MG63 (cell line): ENCODE data around the gene UTS2R. TPM values are rescaled to one million over a fixed set of nuclear protein-coding genes. Genes with fewer than 3 reads are reported as not detected.
"Not testable (repeated sequence)": the region's sequence is repeated elsewhere in the genome, so short reads cannot be mapped to it uniquely, and the experiment has no call there.

Experiments
- DNase-seq: peaks from one replicate; pipeline ENCODE4 v3.0.0-alpha.2; 2020
- H3K27me3 ChIP-seq: fragments of 250-450 bp; sonication (Bioruptor Pico); 2 replicates; pipeline ENCODE4 v1.5.1; 2020; ENCODE audit warnings: mild to moderate bottlenecking, moderate library complexity
- H3K36me3 ChIP-seq: fragments of 250-450 bp; sonication (Bioruptor Pico); 2 replicates; pipeline ENCODE4 v1.5.1; 2020; ENCODE audit warnings: mild to moderate bottlenecking, moderate library complexity
- H3K4me3 ChIP-seq: fragments of 250-450 bp; sonication (Bioruptor Pico); 2 replicates; pipeline ENCODE4 v1.5.1; 2020; ENCODE audit warnings: mild to moderate bottlenecking, moderate library complexity
- H3K9me3 ChIP-seq: fragments of 250-450 bp; sonication (Bioruptor Pico); 2 replicates; pipeline ENCODE4 v1.5.1; 2020; ENCODE audit warnings: mild to moderate bottlenecking, moderate library complexity
- total RNA-seq: library from RNA; depleted of rRNA; stranded (reverse); fragments of >200 nt; shearing (Covaris generic); gene quantifications from 2 replicates; pipeline ENCODE4 v1.2.3, GENCODE V29; 2014; ENCODE audit warnings: low replicate concordance

UTS2R gene
- total RNA-seq, 1 experiment from 2014 or later: not detected

GRCh38 chr17:82365606-82366295, 5.8 kb upstream of the UTS2R start:
- H3K4me3 ChIP-seq: no peak overlapping the region
- no peak for DNase-seq
- no peaks in the 10 kb centered on the region; the same call in 1 of the 2 replicates for H3K27me3 ChIP-seq
- H3K9me3 ChIP-seq: no peaks in the 10 kb centered on the region
- H3K36me3 ChIP-seq: no peaks in the 10 kb centered on the region

- Histone ChIP-seq H3K36me3 (no peaks in the 10 kb centered on the region), H3K4me3 (no peak overlapping the region), H3K27me3 (peaks cover 5% of the 10 kb centered on the region; the same call in 1 of the 2 replicates), H3K9me3 (no peaks in the 10 kb centered on the region)
- no peak for DNase-seq
Measured at GRCh38 chr17:82366749-82367148, 4.8 kb upstream of the UTS2R start.

- Histone ChIP-seq H3K4me3 (peak overlapping the region; percentile 27), H3K9me3 (no peaks in the 10 kb centered on the region), H3K27me3 (peaks cover 5% of the 10 kb centered on the region; the same call in 1 of the 2 replicates), H3K36me3 (no peaks in the 10 kb centered on the region)
- DNase-seq: peak; percentile 84
Measured at GRCh38 chr17:82367724-82368524, 3.6 kb upstream of the UTS2R start.

- no peak for DNase-seq
- Histone ChIP-seq H3K9me3 (no peaks in the 10 kb centered on the region), H3K36me3 (no peaks in the 10 kb centered on the region), H3K27me3 (peaks cover 5% of the 10 kb centered on the region; the same call in 1 of the 2 replicates), H3K4me3 (no peak overlapping the region)
Measured at GRCh38 chr17:82369211-82369610, 2.4 kb upstream of the UTS2R start.

GRCh38 chr17:82370471-82371332, 863 bp upstream of the UTS2R start:
- Histone ChIP-seq H3K9me3 (no peaks in the 10 kb centered on the region), H3K27me3 (peaks cover 5% of the 10 kb centered on the region; the same call in 1 of the 2 replicates), H3K4me3 (peak overlapping the region; percentile 4; the same call in 1 of the 2 replicates), H3K36me3 (no peaks in the 10 kb centered on the region)
- no peak for DNase-seq

- H3K9me3 ChIP-seq: no peaks in the 10 kb centered on the region
- no peaks in the 10 kb centered on the region for H3K36me3 ChIP-seq
- H3K4me3 ChIP-seq: no peak overlapping the region
- no peak for DNase-seq
- peaks cover 5% of the 10 kb centered on the region; the same call in 1 of the 2 replicates for H3K27me3 ChIP-seq
Measured at GRCh38 chr17:82372249-82373071, 895 bp downstream of the UTS2R start.

- not testable (repeated sequence) for DNase-seq, H3K36me3 ChIP-seq, H3K27me3 ChIP-seq
Measured at GRCh38 chr17:82373072-82373452, 1.5 kb downstream of the UTS2R start.

GRCh38 chr17:82373731-82374625, 2.4 kb downstream of the UTS2R start:
- no peaks in the 10 kb centered on the region for H3K36me3 ChIP-seq
- H3K4me3 ChIP-seq: no peak overlapping the region
- H3K9me3 ChIP-seq: no peaks in the 10 kb centered on the region
- no peak for DNase-seq
- H3K27me3 ChIP-seq: peaks cover 5% of the 10 kb centered on the region; the same call in 1 of the 2 replicates

More at GRCh38 chr17:82373072-82373452, 1.5 kb downstream of the UTS2R start:
- not testable (repeated sequence) for H3K9me3 ChIP-seq, H3K4me3 ChIP-seq

- DNase-seq: no peak
- no peaks in the 10 kb centered on the region for H3K9me3 ChIP-seq
- no peaks in the 10 kb centered on the region for H3K36me3 ChIP-seq
- H3K4me3 ChIP-seq: no peak overlapping the region
- peaks cover 5% of the 10 kb centered on the region; the same call in 1 of the 2 replicates for H3K27me3 ChIP-seq
Measured at GRCh38 chr17:82374626-82375331, 3.2 kb downstream of the UTS2R start.

- H3K9me3 ChIP-seq: no peaks in the 10 kb centered on the region
- DNase-seq: no peak
- H3K27me3 ChIP-seq: peaks cover 5% of the 10 kb centered on the region; the same call in 1 of the 2 replicates
- no peaks in the 10 kb centered on the region for H3K36me3 ChIP-seq
- no peak overlapping the region for H3K4me3 ChIP-seq
Measured at GRCh38 chr17:82375359-82376041, 3.9 kb downstream of the UTS2R start.

GRCh38 chr17:82376042-82376730, 4.6 kb downstream of the UTS2R start:
- no peak for DNase-seq
- Histone ChIP-seq H3K36me3 (no peaks in the 10 kb centered on the region), H3K4me3 (no peak overlapping the region), H3K27me3 (peaks cover 2% of the 10 kb centered on the region; the same call in 1 of the 2 replicates), H3K9me3 (no peaks in the 10 kb centered on the region)

- H3K27me3 ChIP-seq, DNase-seq, H3K36me3 ChIP-seq, H3K9me3 ChIP-seq, H3K4me3 ChIP-seq: not testable (repeated sequence)
Measured at GRCh38 chr17:82377294-82377693, 5.7 kb downstream of the UTS2R start.

- no peaks in the 10 kb centered on the region for H3K36me3 ChIP-seq
- no peak overlapping the region for H3K4me3 ChIP-seq
- H3K27me3 ChIP-seq: no peaks in the 10 kb centered on the region
- no peak for DNase-seq
- no peaks in the 10 kb centered on the region for H3K9me3 ChIP-seq
Measured at GRCh38 chr17:82377924-82378740, 6.6 kb downstream of the UTS2R start.
